Activated CD4-positive, alpha-beta T cell treated with anti-CD3 and anti-CD28 coated beads for 4 hours (primary cell): Measurements from ENCODE around the gene ZNF770.
"Not testable (repeated sequence)": the region's sequence is repeated elsewhere in the genome, so short reads cannot be mapped to it uniquely, and the experiment has no call there.

Experiments
- DNase-seq, 2 donors: peaks; one replicate each; pipeline ENCODE4 v3.0.0-alpha.2; 2020

Gene ZNF770

DNA sequence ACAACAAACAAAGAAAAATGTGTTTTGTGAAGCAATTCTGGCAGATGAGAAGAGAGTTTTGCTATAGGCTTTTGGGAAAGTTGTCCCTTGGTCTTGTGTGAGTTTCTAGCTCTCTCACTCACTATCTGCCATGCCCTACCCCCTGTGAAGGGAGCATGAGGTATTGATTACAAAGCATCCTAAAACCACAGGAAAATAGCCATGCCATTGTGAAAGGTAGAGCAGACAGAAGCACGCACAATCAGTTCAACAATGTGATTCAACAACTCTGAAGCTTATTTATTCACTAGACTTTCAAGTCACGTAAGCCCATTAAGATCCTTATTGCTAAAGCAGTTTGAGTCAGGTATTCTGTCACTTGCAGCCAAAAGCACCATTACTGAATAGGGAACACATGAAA lies 12.0 kb downstream of the ZNF770 start:
- no peak for DNase-seq

DNA sequence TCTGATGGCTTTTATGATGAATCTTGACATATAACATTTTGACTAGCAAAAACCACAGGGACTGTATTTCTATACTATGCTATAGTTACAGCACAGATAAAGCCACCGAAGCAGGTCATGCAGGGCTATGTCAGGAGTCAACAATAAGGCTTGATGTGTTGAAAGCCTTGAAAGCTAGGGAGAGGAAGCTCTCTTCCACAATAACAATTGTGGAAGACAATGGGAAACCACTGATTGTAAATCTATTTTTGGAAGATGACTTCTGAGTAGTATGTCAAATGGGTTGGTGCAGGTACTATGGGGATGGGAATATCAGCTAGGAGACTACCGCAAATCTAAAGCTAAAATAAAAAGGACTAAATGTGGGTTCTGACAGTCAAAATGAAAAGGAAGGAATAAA lies 14.6 kb downstream of the ZNF770 start:
- no peak for DNase-seq

DNA sequence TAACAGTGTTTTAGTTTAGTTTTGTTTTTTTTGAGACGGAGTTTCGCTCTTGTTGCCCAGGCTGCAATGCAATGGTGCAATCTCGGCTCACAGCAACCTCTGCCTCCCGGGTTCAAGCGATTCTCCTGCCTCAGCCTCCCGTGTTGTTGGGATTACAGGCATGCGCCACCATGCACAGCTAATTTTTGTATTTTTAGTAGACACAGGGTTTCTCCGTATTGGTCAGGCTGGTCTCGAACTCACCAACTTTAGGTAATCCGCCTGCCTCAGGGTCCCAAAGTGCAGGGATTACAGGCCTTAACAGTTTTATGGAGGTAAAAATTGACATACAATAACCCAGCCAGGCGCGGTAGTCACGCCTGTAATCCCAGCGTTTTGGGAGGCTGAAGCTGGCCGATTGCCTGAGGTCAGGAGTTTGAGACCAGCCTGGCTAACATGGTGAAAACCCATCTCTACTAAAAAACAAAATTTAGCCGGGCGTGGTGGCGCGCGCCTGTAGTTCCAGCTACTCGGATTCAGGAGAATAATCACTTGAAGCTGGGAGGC lies 17.9 kb downstream of the ZNF770 start:
- not testable (repeated sequence) for DNase-seq

DNA sequence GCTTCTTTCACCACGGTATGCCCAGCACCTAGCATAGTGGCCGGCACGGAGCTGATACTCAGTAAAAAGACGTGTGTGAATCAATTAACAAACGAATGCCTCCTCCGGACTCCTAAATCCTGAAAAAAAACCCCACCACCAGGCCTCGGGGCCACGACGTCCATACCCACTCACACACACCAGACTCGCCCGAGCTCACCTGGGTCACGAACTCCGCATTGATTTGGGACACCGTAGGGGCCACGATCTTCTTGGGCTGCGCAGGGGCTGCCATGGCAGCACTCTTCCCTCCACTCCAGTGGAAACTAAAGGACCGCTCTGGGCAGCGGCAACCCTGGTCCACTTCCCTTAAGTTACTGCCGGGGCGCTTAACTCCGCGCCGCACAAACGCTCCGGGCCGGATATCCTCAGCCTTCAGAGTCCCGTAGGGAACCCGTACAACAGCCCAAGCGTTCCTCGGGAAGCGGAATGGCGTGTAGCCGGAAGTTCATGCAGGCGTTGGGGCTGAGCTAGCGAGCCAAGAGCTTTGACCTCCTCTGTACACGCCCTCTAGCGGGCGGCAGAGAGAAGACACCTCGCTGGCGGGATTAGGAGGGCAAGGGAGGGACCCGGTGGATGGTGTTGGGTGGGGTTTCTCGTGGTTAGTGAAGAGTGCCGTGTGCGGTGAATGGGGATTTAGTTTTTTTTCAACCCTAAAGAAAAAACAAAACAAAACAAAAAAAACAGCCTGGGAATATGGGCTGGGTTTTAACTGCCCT lies 18.6 kb downstream of the ZNF770 start, which contains the start of gene AQR:
TSS of gene AQR (minus strand) at position 403 of the 758 bp plus-strand sequence. CDS start at position 274, 129 bp downstream.
- DNase-seq = peak; percentile 87 to 88

DNA sequence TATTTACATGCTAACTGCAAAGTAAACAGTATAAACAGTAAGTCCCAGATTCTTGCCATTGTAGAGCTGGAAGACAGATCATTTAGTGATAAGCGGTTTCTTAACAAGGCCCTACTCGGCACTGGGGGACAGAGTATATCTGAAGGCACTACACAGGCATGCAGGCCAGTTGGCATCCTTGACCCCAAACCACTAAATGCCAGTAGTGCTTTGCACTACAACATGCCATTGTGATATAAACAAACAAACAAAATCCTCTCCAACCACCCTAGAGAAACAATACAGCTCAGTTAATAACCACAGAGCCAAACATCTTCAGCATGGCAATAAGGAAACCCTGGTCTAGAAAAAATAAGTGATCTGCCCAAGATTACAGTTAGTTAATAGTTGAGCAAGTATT lies 23.8 kb downstream of the ZNF770 start:
- no peak for DNase-seq

DNA sequence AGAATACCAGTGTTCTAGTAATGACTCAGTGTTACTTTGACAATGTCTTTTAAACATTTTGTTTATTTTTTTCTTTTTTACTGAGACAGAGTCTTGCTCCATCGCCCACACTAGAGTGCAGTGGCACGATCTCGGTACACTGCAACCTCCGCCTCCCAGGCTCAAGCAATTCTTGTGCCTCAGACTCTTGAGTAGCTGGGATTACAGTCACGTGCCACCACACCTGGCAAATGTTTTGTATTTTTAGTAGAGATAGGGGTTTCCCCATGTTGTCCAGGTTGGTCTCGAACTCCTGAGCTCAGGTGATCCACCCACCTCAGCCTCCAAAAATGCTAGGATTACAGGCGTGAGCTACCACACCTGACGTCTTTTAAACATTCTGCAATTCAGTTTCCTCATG lies 34.2 kb downstream of the ZNF770 start:
- no peak for DNase-seq

DNA sequence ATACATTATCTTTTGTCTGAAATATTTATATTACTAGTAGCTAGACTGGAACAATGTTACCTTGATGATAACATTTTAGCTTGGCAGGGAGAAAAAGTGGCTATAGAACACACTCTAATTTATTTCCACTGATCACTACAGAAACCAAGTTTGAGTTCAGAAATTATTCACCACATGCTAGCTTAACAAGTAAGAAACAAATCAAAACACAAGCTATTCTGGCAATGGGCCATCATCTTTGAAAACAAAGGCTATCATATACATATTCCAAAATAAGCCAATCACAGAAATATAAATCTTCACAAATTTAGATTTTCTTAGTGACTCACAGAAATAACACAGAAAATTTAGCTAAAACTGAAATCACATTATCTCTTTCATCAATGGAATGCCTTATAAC lies 35.6 kb downstream of the ZNF770 start:
- no peak for DNase-seq

DNA sequence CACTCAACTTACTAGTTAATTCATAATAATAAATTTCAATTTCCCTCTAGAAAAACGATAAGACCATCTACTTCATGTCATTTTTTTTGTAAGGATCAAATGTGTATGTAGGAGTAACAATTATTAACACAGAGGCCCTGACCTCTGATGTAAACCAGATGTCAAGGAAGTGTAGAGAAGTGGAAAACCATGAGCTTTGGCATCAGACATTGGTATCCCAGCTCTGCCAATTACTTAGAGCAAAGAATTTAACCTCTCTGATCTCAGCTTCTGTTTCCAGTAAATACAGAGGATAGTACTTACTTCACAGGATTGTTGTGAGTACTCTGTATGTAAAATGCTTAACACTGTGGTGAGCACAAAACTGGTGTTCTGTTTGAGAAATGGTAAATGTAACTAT lies 36.1 kb downstream of the ZNF770 start:
- DNase-seq = no peak

DNA sequence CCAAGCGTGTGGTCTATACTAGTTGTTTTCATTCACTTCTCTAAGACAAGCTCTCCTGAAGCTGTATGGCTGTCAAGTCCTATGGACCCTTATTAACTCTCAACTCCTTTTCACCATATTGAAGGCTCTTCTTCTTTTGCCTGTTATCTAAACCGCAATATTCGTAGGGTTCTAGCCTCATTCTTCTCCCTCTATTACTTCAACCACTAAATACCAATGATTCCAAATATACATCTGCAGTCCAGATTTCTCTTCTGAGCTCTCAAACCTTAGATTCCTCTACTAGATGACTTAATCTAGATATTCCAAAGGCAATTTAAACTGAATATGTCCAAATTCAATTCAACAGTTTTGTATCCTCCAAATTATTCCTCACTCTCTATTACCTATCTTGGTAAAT lies 43.2 kb downstream of the ZNF770 start:
- no peak for DNase-seq

DNA sequence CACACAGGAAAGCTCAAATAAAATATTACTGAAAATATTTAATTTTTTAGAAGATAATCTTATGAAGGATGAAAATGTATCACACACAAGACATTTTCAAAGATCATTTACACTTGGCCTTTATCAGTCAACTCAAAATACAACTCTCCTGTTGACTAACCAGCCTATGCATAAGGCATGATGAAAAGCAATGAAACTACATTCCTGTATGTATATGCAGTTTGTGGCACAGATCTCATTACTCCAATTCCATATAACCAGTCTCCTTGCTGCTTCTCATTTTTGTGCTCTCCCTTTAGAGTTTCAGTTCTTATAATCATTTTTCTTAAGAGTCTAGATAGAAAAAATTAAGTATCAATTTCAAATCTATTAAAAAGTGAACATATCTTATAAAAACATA lies 44.4 kb downstream of the ZNF770 start:
- no peak for DNase-seq

DNA sequence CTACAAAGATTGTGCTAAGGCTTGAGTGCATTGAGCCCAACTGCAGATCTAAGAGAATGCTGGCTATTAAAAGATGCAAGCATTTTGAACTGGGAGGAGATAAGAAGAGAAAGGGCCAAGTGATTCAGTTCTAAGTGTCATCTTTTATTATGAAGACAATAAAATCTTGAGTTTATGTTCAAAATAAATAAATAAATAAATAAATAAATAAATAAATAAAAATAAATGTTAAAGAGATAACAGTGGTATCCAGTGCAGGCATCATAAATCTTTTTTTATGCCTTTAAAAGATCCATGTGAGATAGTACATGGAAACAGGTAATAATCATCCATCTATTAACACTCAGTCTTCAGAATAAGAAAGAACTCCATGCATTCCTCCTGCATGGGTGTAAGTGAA lies 44.8 kb downstream of the ZNF770 start:
- not testable (repeated sequence) for DNase-seq

DNA sequence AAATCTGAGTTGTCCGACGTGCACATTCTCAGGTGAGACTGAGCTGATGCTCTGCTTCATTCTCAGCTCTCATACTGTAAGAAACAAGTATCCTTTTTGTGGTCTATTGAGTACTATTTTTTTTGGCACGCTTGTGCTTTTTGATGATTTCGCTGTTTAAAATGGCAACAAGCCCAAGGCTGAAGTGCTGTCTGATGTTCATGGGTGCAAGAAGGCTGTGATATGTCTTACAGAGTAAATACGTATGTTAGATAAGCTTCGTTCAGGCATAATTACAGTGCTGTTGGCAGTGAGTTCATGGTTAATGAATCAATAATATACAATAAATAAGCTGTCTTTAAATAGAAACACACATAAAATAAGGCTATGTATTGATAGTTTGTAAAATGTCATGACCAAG lies 45.7 kb downstream of the ZNF770 start:
- DNase-seq = no peak

DNA sequence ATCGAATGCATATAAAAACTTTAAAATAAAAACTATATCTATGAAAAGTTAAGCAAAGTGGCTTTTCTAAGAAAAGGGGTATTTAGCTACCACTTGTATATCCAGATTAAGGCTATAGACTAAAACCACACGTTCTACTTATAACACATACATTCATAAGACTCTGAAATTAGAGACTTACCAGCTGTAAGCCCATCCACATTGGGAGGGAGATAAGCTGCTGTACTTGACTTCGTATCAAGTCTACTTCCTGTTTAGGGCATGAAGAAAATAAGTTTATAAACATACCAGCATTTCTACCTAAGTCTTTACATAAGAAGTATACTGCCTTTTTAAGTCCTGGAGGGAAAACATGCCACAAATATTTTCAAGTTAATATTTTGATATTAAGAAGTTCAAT lies 46.3 kb downstream of the ZNF770 start:
- DNase-seq = no peak

DNA sequence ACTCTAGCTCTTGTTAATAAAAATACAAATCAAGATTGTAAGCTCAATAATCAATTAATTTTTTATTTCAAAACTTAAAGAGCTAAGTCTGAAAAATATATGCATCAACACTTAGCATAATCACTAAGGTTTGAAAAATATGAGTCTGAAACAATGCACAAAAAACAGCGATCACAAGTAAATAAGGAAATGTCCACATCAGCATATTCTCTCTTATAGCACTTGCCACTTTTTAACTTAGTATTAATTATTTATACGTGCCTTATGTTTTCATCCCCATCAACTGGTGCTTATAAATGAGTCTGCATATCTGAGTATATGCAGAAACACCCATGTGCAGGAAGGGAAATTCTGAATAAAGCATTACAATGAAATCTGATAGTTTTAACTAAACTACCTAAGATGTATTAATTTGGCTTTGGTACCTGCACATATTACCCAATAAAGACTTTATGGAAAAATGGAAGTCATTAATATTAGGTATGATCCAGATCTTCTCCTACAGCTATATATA lies 46.8 kb downstream of the ZNF770 start:
- DNase-seq = no peak

DNA sequence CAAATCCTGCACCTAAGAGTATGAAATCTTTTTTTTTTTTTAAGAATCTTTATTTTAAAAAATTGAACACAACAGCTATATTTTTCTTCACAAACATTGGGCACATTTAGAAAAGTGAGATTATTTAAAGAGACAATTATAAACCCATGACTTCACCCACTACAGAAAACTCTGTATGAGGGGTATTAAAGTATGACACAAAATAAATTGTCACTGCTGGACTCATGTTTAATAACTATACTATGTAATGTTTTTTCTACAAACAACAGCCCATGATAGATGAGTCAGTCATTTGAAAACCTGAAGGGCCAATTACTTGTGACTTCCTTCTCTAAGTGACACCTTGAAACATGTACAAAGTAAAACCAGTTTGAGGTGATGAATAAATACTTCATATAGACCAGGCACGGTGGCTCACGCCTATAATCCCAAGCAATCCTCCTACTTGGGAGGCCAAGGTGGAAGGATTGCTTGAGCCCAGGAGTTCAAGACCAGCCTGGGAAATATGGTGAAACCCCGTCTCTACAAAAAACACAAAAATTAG lies 54.6 kb downstream of the ZNF770 start:
- DNase-seq = no peak

DNA sequence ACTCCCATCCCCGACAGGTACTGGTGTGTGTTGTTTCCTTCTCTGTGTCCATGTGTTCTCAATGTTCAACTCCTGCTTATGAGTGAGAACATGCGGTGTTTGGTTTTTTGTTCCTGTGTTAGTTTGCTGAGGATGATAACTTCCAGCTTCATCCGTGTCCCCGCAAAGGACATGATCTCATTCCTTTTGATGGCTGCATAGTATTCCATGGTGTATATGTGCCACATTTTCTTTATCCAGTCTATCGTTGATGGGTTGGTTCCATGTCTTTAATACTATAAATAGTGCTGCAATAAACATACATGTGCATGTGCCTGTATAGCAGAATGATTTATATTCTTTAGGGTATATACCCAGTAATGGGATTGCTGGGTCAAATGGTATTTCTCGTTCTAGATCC lies 59.7 kb downstream of the ZNF770 start:
- DNase-seq = not testable (repeated sequence)
